HG03064 (cell line): ENCODE results near the gene PSME1.

Experiments
- ATAC-seq: cut with Tn5 transposase; IDR thresholded peaks from one replicate; pipeline ENCODE4 v1.9.1; 2021; ENCODE audit warnings: low read depth; ENCODE audit not compliant: unreplicated experiment

The PSME1 gene

GRCh38 chr14:24123424-24124417, 12.3 kb upstream of the PSME1 start:
- ATAC-seq: no peak

- ATAC-seq: no peak
Measured at GRCh38 chr14:24126939-24127338, 9.1 kb upstream of the PSME1 start.

GRCh38 chr14:24127673-24128072, 8.3 kb upstream of the PSME1 start:
- ATAC-seq: no peak

- no peak for ATAC-seq
Measured at GRCh38 chr14:24129410-24129998, 6.5 kb upstream of the PSME1 start.

GRCh38 chr14:24130380-24130716, 5.6 kb upstream of the PSME1 start, which contains the start of gene FITM1:
Gene FITM1, plus strand, starts transcription at chr14:24130659. Its CDS starts 905 bp downstream, at chr14:24131564.
- ATAC-seq: no peak

- no peak for ATAC-seq
Measured at GRCh38 chr14:24130717-24131548, 5.1 kb upstream of the PSME1 start.

GRCh38 chr14:24131549-24131966, 4.4 kb upstream of the PSME1 start:
- no peak for ATAC-seq

- no peak for ATAC-seq
Measured at GRCh38 chr14:24132061-24132685, 3.8 kb upstream of the PSME1 start.

GRCh38 chr14:24132976-24133375, 3.0 kb upstream of the PSME1 start:
- ATAC-seq: no peak

GRCh38 chr14:24133735-24134134, 2.3 kb upstream of the PSME1 start:
- ATAC-seq: no peak

GRCh38 chr14:24135584-24135833, 485 bp upstream of the PSME1 start:
- ATAC-seq: no peak

GRCh38 chr14:24136684-24137528, 912 bp downstream of the PSME1 start:
- ATAC-seq: no peak

GRCh38 chr14:24137529-24138395, 1.8 kb downstream of the PSME1 start:
- ATAC-seq: no peak

- no peak for ATAC-seq
Measured at GRCh38 chr14:24138396-24139271, 2.6 kb downstream of the PSME1 start.

GRCh38 chr14:24139272-24139934, 3.4 kb downstream of the PSME1 start:
- ATAC-seq: no peak

- peak; percentile 76 for ATAC-seq
Measured at GRCh38 chr14:24141097-24141880, 5.3 kb downstream of the PSME1 start, which contains the start of gene EMC9. Gene EMC9, minus strand, starts transcription at chr14:24141591. Its CDS starts 287 bp downstream, at chr14:24141304.

- ATAC-seq: no peak
Measured at GRCh38 chr14:24143511-24143910, 7.5 kb downstream of the PSME1 start.
